Upper lobe of left lung (tissue), 4 donors: ENCODE measurements around the gene MYO18A.

ENCODE experiments used
- EP300 ChIP-seq, 4 donors: sonication (generic); formaldehyde crosslinking; IDR thresholded peaks; one replicate each; pipeline ENCODE4 v1.5.1; 2017; ENCODE audit warnings: antibody characterized with exemption in 4 of 4, control low read depth in 2 of 4
- POLR2A ChIP-seq, 4 donors: fragments of 450-650 bp; IDR thresholded peaks; one replicate each; pipeline ENCODE4 v1.5.1; 2016 to 2017; ENCODE audit warnings: antibody characterized with exemption in 4 of 4, mild to moderate bottlenecking in 2 of 4
- POLR2AphosphoS5 ChIP-seq, 2 donors: sonication (generic); formaldehyde crosslinking; IDR thresholded peaks; one replicate each; pipeline ENCODE4 v1.5.1; 2017; ENCODE audit warnings: antibody characterized with exemption in 2 of 2
- TF ChIP-seq, protein P1 (sequence below), 6 experiments: fragments of 450-650 bp in 4 of 6; fragments of 200-600 bp in 2 of 6; sonication (generic) in 2 of 6; IDR thresholded peaks; one replicate each; pipeline ENCODE4 v1.5.1; 2016 to 2019; ENCODE audit warnings: antibody characterized with exemption in 6 of 6

DNA sequence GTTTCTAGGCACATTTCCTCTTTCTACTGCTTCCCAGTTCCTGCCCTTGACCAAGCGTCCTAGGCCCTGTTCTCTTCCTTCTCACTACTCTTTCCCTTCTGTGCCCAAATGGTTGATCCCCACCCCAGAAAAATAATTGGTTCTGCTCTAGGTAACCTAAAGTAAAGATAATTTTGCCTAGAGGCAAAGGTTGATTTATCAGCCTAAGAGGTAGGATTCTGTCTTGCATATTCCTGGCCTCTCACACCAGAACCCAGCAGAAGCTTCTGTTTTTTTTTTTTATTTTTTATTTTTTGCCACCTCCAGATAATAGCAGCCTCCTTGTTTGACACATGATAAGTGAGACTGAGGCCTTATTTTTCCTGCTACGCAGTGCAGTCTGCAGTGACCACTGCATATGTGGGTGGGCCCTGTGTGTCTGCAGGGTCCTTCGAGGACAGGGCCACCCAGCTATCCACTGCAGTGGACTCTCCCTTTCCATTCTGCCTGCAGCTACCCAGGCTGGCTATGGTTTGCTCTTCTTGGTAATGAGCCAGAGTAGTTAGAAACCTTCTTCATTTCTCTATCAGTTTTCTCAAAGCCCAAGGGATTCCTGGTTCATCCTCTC lies 136.6 kb downstream of the MYO18A start:
- TF ChIP-seq, protein P1, sequence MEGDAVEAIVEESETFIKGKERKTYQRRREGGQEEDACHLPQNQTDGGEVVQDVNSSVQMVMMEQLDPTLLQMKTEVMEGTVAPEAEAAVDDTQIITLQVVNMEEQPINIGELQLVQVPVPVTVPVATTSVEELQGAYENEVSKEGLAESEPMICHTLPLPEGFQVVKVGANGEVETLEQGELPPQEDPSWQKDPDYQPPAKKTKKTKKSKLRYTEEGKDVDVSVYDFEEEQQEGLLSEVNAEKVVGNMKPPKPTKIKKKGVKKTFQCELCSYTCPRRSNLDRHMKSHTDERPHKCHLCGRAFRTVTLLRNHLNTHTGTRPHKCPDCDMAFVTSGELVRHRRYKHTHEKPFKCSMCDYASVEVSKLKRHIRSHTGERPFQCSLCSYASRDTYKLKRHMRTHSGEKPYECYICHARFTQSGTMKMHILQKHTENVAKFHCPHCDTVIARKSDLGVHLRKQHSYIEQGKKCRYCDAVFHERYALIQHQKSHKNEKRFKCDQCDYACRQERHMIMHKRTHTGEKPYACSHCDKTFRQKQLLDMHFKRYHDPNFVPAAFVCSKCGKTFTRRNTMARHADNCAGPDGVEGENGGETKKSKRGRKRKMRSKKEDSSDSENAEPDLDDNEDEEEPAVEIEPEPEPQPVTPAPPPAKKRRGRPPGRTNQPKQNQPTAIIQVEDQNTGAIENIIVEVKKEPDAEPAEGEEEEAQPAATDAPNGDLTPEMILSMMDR (IDR thresholded peaks at IDR 0.05) = no peak
- TF ChIP-seq POLR2A (IDR thresholded peaks at IDR 0.05) = no peak
- TF ChIP-seq POLR2AphosphoS5 (IDR thresholded peaks at IDR 0.05) = no peak
- no peak for TF ChIP-seq EP300 (IDR thresholded peaks at IDR 0.05)
